ENCODE results near the gene ZNF468. TPM values are rescaled to one million over a fixed set of nuclear protein-coding genes. Genes with fewer than 3 reads are reported as not detected.
"Not testable (repeated sequence)": the region's sequence is repeated elsewhere in the genome, so short reads cannot be mapped to it uniquely, and the experiment has no call there.

ZNF468 gene
- total RNA-seq (2014; rRNA removed; shearing (Covaris generic)) = 14.1 and 19.1 TPM in 2 replicates
- polyA plus RNA-seq (2016; fragmentation: Nextera tagmentation; extraction: Ambion mirVana) = 9.6 and 10.0 TPM in 2 replicates

- H3K79me2 ChIP-seq (ENCODE audit: insufficient read depth); H3K9me2 ChIP-seq (ENCODE audit: insufficient read depth); H3K4me1 ChIP-seq (ENCODE audit: insufficient read depth); in situ Hi-C loops (cut with MboI); H4K20me1 ChIP-seq (ENCODE audit: insufficient read depth); H3K36me3 ChIP-seq (ENCODE audit: low read depth); H3K9me3 ChIP-seq (ENCODE audit: low read depth); H3K27me3 ChIP-seq (replicated peaks; ENCODE audit: insufficient read depth); H3F3A ChIP-seq (ENCODE audit: insufficient read depth): not testable (repeated sequence)
- peak; percentile 80 for DNase-seq
- Histone ChIP-seq H3K4me3 (peak within 1 kb of the TSS; percentile 93), H3K9ac (peak within 1 kb of the TSS; percentile 89), H3K4me2 (ENCODE audit: unreplicated experiment) (peak within 1 kb of the TSS; percentile 81), H3K27ac (peak within 1 kb of the TSS; percentile 54), H2AFZ (peak within 1 kb of the TSS; percentile 95)
- 2 to 4% methylated on average over 41 to 43 of the region's 43 CpGs for WGBS, 2 experiments (ENCODE audit: low coverage in 1 of 2, low lambda C conversion rate in 2 of 2, missing lambda C conversion rate in 2 of 2)
These were observed at the start of gene ZNF468 for GRCh38 chr19:52857378-52858191. TSS of gene ZNF468 (minus strand) at chr19:52857619. CDS start at chr19:52854272, 3,347 bp downstream.

DNA sequence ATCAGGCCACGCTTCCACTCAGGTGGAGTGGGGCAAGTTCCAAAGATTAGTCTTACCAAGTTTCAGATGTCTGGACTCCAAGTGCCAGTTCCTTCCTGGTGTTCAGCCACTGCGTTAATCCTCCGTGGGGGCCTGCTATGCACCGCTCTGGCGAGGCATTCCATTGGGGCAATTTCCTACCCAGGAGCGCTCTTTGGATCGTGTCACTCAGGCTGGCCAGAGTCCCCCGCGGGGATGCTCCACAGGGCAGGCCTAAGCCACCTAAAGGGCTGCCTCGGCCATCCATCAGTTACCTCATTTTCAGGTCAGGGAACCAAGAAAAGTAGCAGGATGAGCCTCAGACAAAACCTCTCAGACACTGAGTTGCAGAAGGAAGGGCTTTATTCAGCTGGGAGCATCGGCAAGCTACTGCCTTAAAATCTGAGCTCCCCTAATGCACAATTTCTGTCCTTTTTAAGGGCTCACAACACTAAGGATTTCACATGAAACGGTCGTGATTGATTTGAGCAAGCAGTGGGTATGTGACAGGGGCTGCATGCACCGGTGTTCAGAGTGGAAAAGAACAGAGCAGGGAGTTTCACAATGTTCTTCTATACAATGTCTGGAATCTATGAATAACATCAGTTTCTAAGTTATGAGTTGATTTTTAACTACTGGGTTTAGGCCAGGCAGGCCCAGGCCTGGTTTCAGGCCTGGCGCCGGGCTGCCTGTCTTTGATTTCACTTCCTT is 46.8 kb upstream of the ZNF468 start:
- H3K27ac ChIP-seq; H3K27me3 ChIP-seq (replicated peaks; ENCODE audit: insufficient read depth); H3K9ac ChIP-seq; H3F3A ChIP-seq (ENCODE audit: insufficient read depth); H4K20me1 ChIP-seq (ENCODE audit: insufficient read depth); H3K4me2 ChIP-seq (ENCODE audit: unreplicated experiment); H2AFZ ChIP-seq; H3K79me2 ChIP-seq (ENCODE audit: insufficient read depth); DNase-seq; H3K4me1 ChIP-seq (ENCODE audit: insufficient read depth); H3K4me3 ChIP-seq; H3K9me2 ChIP-seq (ENCODE audit: insufficient read depth); in situ Hi-C loops (cut with MboI); H3K9me3 ChIP-seq (ENCODE audit: low read depth): not testable (repeated sequence)
- 93 to 94% methylated on average over 15 to 16 of the region's 16 CpGs for WGBS, 2 experiments (ENCODE audit: low coverage in 1 of 2, low lambda C conversion rate in 2 of 2, missing lambda C conversion rate in 2 of 2)
- peaks cover 20% of the 10 kb centered on the region; the same call in 1 of the 2 replicates for H3K36me3 ChIP-seq (ENCODE audit: low read depth)

GRCh38 chr19:52901842-52902241 is 44.4 kb upstream of the ZNF468 start:
- Histone ChIP-seq H3K4me1 (ENCODE audit: insufficient read depth) (no peaks in the 10 kb centered on the region), H3K9me3 (ENCODE audit: low read depth) (no peaks in the 10 kb centered on the region), H3K36me3 (ENCODE audit: low read depth) (peaks cover 8% of the 10 kb centered on the region; the same call in 1 of the 2 replicates), H3F3A (ENCODE audit: insufficient read depth) (no peaks in the 10 kb centered on the region), H3K27me3 (replicated peaks; ENCODE audit: insufficient read depth) (no peaks in the 10 kb centered on the region), H3K27ac (no peak overlapping the region), H2AFZ (no peak overlapping the region), H3K4me3 (no peak overlapping the region), H3K9me2 (ENCODE audit: insufficient read depth) (no peaks in the 10 kb centered on the region), H4K20me1 (ENCODE audit: insufficient read depth) (no peaks in the 10 kb centered on the region), H3K79me2 (ENCODE audit: insufficient read depth) (peaks cover 1% of the 10 kb centered on the region; the same call in 1 of the 2 replicates), H3K9ac (no peak overlapping the region), H3K4me2 (ENCODE audit: unreplicated experiment) (no peak overlapping the region)
- no peak for TF ChIP-seq EZH2phosphoT487 (IDR thresholded peaks at IDR 0.05; ENCODE audit: insufficient read depth, low read depth)
- TF ChIP-seq EZH2 (IDR thresholded peaks at IDR 0.05; ENCODE audit: insufficient read depth, poor library complexity, severe bottlenecking) = no peak
- 81 to 89% methylated on average over 3 of the region's 3 CpGs for WGBS, 2 experiments (ENCODE audit: low coverage in 1 of 2, low lambda C conversion rate in 2 of 2, missing lambda C conversion rate in 2 of 2)
- DNase-seq = no peak
- in situ Hi-C loops (cut with MboI) = no loop called here

GRCh38 chr19:52898596-52898995 is 41.2 kb upstream of the ZNF468 start:
- H3K79me2 ChIP-seq (ENCODE audit: insufficient read depth) = peaks cover 34% of the 10 kb centered on the region
- H2AFZ ChIP-seq = peak overlapping the region; percentile 94
- H3K9ac ChIP-seq; H3K27ac ChIP-seq; H3K4me3 ChIP-seq; H3K9me2 ChIP-seq (ENCODE audit: insufficient read depth); in situ Hi-C loops (cut with MboI); H3K9me3 ChIP-seq (ENCODE audit: low read depth); H3K4me1 ChIP-seq (ENCODE audit: insufficient read depth); H3F3A ChIP-seq (ENCODE audit: insufficient read depth); H3K27me3 ChIP-seq (replicated peaks; ENCODE audit: insufficient read depth); H3K4me2 ChIP-seq (ENCODE audit: unreplicated experiment); DNase-seq; H3K36me3 ChIP-seq (ENCODE audit: low read depth); H4K20me1 ChIP-seq (ENCODE audit: insufficient read depth): not testable (repeated sequence)
- 77 to 88% methylated on average over 10 of the region's 10 CpGs for WGBS, 2 experiments (ENCODE audit: low coverage in 1 of 2, low lambda C conversion rate in 2 of 2, missing lambda C conversion rate in 2 of 2)
